Vagina (tissue), 2 donors: ENCODE results near the gene AHI1. TPM values are rescaled to one million over a fixed set of nuclear protein-coding genes. Genes with fewer than 3 reads are reported as not detected.

Source experiments
- DNase-seq, 2 donors: peaks; one replicate each; pipeline ENCODE4 v3.0.0-alpha.2; 2017; ENCODE audit errors: extremely low spot score in 2 of 2
- H3K27ac ChIP-seq: fragments of 200-600 bp; sonication (generic); one replicate; pipeline ENCODE4 v1.5.1; 2019
- H3K27me3 ChIP-seq: fragments of 200-600 bp; sonication (generic); one replicate; pipeline ENCODE4 v1.5.1; 2019
- H3K36me3 ChIP-seq, 2 donors: fragments of 200-600 bp; sonication (generic); one replicate each; pipeline ENCODE4 v1.5.1; 2017 to 2019
- H3K4me1 ChIP-seq: fragments of 200-600 bp; sonication (generic); one replicate; pipeline ENCODE4 v1.5.1; 2019
- H3K4me3 ChIP-seq, 2 donors: fragments of 200-600 bp; sonication (generic); 1 replicate in 1 of 2; 2 replicates in 1 of 2; pipeline ENCODE4 v1.5.1; 2016 to 2019
- H3K9me3 ChIP-seq: fragments of 200-600 bp; sonication (generic); one replicate; pipeline ENCODE4 v1.5.1; 2019
- POLR2A ChIP-seq, 2 donors: fragments of 450-650 bp; IDR thresholded peaks; one replicate each; pipeline ENCODE4 v1.6.1; 2017; ENCODE audit warnings: antibody characterized with exemption in 2 of 2, mild to moderate bottlenecking in 2 of 2, moderate library complexity in 2 of 2
- POLR2AphosphoS5 ChIP-seq, 2 donors: sonication (generic); formaldehyde crosslinking; IDR thresholded peaks; one replicate each; pipeline ENCODE4 v1.9.0; 2017; ENCODE audit warnings: antibody characterized with exemption in 2 of 2, mild to moderate bottlenecking in 2 of 2, low read depth in 1 of 2; ENCODE audit not compliant: insufficient read depth in 1 of 2
- intact Hi-C: fragments of 100-400 bp; cut with DNase I; formaldehyde crosslinking; loops from one replicate; pipeline ENCODE4 v1.15.1; 2023
- total RNA-seq: library from RNA; depleted of rRNA; stranded (reverse); fragments of >200 nt; gene quantifications from one replicate; pipeline ENCODE4 v1.2.3, GENCODE V29; 2016
- TF ChIP-seq, protein P1 (sequence below), 3 experiments: fragments of 450-650 bp in 2 of 3; fragments of 200-600 bp in 1 of 3; sonication (generic) in 1 of 3; IDR thresholded peaks; one replicate each; pipeline ENCODE4 v1.5.1; 2017 to 2019; ENCODE audit warnings: antibody characterized with exemption in 3 of 3, mild to moderate bottlenecking in 2 of 3, moderate library complexity in 2 of 3

AHI1 gene
- total RNA-seq, 1 donor from 2014 or later, result 28.7 TPM

DNA sequence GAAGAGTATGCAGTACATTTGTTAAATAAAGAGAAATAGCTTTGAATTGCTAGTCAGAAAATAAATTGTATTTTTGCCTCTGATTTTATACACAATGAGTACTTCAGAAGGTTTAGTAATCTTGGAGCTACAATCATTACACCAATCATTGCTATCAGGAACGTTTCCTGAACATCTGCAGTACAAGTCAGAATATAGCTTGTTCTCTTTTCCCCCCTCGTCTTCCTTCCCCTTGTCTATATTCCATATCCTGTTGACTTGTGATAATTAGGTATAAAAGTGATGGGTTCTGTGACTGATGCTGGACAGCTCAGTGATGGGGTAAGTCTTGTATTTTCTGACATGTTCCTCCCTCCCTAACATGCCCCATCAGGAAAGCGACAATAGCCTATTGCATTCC lies 94.0 kb downstream of the AHI1 start:
- H3K4me1 ChIP-seq, result no peaks in the 10 kb centered on the region

DNA sequence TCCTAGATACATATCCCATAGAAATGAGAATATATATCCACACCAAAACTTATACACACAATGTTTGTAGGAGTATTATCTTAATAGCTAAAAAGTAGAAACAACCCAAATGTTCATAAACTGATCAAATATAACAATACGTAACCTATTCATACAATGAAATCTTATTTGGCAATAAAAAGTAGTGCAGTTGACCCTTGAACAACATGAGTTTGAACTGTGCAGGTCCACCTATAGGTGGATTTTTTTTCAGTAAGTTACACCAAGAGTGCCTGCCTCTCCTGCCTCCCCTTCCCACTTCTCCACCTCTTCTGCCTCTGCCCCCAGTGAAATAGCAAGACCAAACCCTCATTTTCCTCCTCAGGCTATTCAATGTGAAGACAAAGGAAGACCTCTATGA lies 95.2 kb downstream of the AHI1 start:
- DNase-seq, result no peak
- intact Hi-C loops, result no loop called here
- TF ChIP-seq POLR2AphosphoS5 (IDR thresholded peaks at IDR 0.05; ENCODE audit: insufficient read depth in 1 of 2, low read depth in 1 of 2) (no peak), POLR2A (IDR thresholded peaks at IDR 0.05) (no peak)
- TF ChIP-seq, protein P1, sequence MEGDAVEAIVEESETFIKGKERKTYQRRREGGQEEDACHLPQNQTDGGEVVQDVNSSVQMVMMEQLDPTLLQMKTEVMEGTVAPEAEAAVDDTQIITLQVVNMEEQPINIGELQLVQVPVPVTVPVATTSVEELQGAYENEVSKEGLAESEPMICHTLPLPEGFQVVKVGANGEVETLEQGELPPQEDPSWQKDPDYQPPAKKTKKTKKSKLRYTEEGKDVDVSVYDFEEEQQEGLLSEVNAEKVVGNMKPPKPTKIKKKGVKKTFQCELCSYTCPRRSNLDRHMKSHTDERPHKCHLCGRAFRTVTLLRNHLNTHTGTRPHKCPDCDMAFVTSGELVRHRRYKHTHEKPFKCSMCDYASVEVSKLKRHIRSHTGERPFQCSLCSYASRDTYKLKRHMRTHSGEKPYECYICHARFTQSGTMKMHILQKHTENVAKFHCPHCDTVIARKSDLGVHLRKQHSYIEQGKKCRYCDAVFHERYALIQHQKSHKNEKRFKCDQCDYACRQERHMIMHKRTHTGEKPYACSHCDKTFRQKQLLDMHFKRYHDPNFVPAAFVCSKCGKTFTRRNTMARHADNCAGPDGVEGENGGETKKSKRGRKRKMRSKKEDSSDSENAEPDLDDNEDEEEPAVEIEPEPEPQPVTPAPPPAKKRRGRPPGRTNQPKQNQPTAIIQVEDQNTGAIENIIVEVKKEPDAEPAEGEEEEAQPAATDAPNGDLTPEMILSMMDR (IDR thresholded peaks at IDR 0.05), result no peak
- Histone ChIP-seq H3K27me3 (no peaks in the 10 kb centered on the region), H3K4me1 (no peaks in the 10 kb centered on the region), H3K4me3 (no peak overlapping the region), H3K9me3 (no peaks in the 10 kb centered on the region), H3K36me3 (no peaks in the 10 kb centered on the region), H3K27ac (no peak overlapping the region)

More for the DNA sequence above, 94.0 kb downstream of the AHI1 start:
- no peaks in the 10 kb centered on the region for H3K9me3 ChIP-seq
- no peak for DNase-seq
- no peak overlapping the region for H3K27ac ChIP-seq
- intact Hi-C loops, result no loop called here
- TF ChIP-seq POLR2A (IDR thresholded peaks at IDR 0.05) (no peak), POLR2AphosphoS5 (IDR thresholded peaks at IDR 0.05; ENCODE audit: insufficient read depth in 1 of 2, low read depth in 1 of 2) (no peak)
- TF ChIP-seq, protein P1 (IDR thresholded peaks at IDR 0.05), result no peak
- H3K4me3 ChIP-seq, result no peak overlapping the region
- H3K36me3 ChIP-seq, result no peaks in the 10 kb centered on the region
- H3K27me3 ChIP-seq, result no peaks in the 10 kb centered on the region

DNA sequence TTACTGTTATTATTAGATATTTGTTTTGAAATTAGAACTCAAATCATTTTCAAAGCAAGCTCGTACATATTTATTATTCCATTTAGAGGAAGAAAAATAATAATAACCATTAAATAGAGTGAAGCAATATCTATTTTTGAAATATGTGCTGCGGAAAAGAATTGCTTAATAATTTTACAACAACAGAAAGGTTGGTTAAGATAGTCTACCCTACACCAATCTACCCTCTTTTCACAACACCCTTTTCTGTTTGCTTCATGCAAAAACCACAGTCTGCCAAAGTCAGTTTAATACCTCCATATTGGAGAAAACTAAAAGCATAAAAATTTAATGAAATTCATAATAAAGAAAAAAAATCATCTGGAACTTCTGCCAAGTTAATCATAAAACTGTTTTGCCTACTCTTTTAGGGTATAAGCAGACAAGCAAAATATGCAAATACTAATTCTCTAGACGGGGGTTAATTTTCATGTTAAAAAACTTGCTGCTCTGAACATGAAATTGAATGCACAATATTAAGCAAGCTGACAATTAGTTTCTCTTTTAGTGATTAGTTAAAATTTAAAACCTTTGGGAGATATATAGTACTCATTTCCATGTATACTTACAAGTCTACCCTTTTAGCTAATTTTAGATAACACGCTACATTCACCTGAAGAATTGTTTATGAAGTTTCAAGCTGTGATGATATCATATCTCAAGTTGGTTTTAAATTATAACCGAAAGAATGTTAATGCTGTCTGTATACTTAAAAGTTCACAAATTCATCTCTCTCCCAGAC lies 100.2 kb downstream of the AHI1 start:
- TF ChIP-seq POLR2A (IDR thresholded peaks at IDR 0.05) (no peak), POLR2AphosphoS5 (IDR thresholded peaks at IDR 0.05; ENCODE audit: insufficient read depth in 1 of 2, low read depth in 1 of 2) (no peak)
- TF ChIP-seq, protein P1 (IDR thresholded peaks at IDR 0.05), result no peak
- intact Hi-C loops, result no loop called here
- DNase-seq, result no peak
- H3K9me3 ChIP-seq, result no peaks in the 10 kb centered on the region
- no peak overlapping the region for H3K27ac ChIP-seq
- no peaks in the 10 kb centered on the region for H3K4me1 ChIP-seq
- H3K4me3 ChIP-seq, result no peak overlapping the region
- no peaks in the 10 kb centered on the region for H3K27me3 ChIP-seq
- H3K36me3 ChIP-seq, result peaks cover 0 to 5% of the 10 kb centered on the region in 2 donors

DNA sequence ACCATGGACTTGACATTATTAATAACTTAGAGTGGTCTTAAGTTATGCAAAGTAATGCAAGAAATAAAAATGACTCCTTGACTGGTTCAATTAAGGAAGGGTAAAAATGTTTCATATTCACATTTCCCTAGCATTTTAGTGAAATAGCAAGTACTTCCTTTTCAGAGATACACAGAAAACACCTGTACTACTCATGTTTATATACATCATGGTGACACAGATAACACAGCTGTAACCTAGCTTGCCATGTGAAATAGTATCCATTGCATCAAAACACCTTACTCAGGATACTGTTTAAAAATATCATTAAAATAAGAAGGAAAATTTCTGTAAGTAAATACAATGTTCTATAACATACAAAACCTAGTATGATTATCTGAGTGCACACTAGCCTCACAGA lies 102.4 kb downstream of the AHI1 start:
- TF ChIP-seq, protein P1 (IDR thresholded peaks at IDR 0.05), result no peak
- no peak for TF ChIP-seq POLR2AphosphoS5 (IDR thresholded peaks at IDR 0.05; ENCODE audit: insufficient read depth in 1 of 2, low read depth in 1 of 2)
- TF ChIP-seq POLR2A (IDR thresholded peaks at IDR 0.05), result no peak
- intact Hi-C loops, result no loop called here
- peaks cover 0 to 5% of the 10 kb centered on the region in 2 donors for H3K36me3 ChIP-seq
- H3K27me3 ChIP-seq, result no peaks in the 10 kb centered on the region
- no peak for DNase-seq
- H3K9me3 ChIP-seq, result no peaks in the 10 kb centered on the region
- no peaks in the 10 kb centered on the region for H3K4me1 ChIP-seq
- H3K27ac ChIP-seq, result no peak overlapping the region
- no peak overlapping the region for H3K4me3 ChIP-seq

DNA sequence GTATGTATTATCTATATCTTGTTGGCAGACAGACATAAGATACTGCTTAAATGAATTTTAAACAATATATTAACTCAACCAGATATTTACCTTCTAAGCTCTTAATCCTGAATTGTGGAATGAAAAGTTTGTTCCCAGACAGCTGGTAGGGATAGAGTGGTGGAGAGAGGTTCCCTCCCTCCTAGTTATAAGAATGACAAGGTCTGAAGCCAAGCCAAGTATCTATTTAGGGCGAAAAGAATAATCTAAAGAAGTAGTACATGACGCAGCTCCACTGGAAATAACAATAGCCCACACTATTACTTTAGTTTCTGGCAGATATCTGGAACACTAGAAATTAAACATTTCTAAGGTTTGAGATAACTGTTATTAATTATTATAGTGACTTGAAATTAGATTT lies 104.3 kb downstream of the AHI1 start:
- peaks cover 0 to 5% of the 10 kb centered on the region in 2 donors for H3K36me3 ChIP-seq
- no peak for DNase-seq
- intact Hi-C loops, result no loop called here
- H3K9me3 ChIP-seq, result no peaks in the 10 kb centered on the region
- H3K4me1 ChIP-seq, result no peaks in the 10 kb centered on the region
- no peak overlapping the region for H3K4me3 ChIP-seq
- TF ChIP-seq, protein P1 (IDR thresholded peaks at IDR 0.05), result no peak
- TF ChIP-seq POLR2A (IDR thresholded peaks at IDR 0.05), result no peak
- no peak for TF ChIP-seq POLR2AphosphoS5 (IDR thresholded peaks at IDR 0.05; ENCODE audit: insufficient read depth in 1 of 2, low read depth in 1 of 2)
- no peak overlapping the region for H3K27ac ChIP-seq
- no peaks in the 10 kb centered on the region for H3K27me3 ChIP-seq
